Loucy (cell line): ENCODE measurements around the gene SEMA6B.

Experiments
- EZH2phosphoT487 ChIP-seq: fragments of 200-600 bp; IDR thresholded peaks from 2 replicates; pipeline ENCODE4 v1.6.1; 2018; ENCODE audit warnings: antibody characterized with exemption, mild to moderate bottlenecking, moderate library complexity, borderline replicate concordance
- TF ChIP-seq, protein P1 (sequence below): fragments of 200-600 bp; sonication (generic); conservative IDR thresholded peaks from 2 replicates; pipeline ENCODE4 v1.5.1; 2014; ENCODE audit warnings: mild to moderate bottlenecking, antibody characterized with exemption, low read length

DNA sequence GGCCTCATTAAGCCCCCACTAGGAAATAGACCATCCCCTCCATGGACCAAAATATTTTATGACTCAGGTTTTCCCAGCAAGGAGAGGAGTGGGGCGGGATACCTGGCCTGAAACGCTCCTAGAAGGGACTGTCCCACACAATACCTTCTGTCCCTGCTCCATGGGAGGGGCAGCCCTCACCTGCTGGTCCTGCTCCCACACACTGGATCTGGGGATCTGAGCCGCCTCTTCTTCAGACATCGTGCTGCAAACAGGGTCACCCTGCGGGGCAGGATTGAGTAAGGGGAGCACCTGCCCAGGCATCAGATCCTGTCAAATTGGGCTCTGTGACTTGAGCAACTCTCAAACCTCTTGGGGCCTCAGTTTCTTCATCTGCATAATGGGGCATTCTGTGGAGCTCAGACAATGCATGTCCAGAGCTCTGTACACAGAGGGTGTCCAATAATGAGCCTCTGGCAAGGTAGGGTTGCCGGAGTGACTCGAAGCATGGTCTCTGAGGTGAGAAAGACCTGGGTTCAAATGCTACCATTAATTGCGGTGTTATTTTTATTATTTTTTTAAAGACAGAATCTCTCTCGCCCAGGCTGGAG, 25.6 kb downstream of the SEMA6B start:
- TF ChIP-seq, protein P1, sequence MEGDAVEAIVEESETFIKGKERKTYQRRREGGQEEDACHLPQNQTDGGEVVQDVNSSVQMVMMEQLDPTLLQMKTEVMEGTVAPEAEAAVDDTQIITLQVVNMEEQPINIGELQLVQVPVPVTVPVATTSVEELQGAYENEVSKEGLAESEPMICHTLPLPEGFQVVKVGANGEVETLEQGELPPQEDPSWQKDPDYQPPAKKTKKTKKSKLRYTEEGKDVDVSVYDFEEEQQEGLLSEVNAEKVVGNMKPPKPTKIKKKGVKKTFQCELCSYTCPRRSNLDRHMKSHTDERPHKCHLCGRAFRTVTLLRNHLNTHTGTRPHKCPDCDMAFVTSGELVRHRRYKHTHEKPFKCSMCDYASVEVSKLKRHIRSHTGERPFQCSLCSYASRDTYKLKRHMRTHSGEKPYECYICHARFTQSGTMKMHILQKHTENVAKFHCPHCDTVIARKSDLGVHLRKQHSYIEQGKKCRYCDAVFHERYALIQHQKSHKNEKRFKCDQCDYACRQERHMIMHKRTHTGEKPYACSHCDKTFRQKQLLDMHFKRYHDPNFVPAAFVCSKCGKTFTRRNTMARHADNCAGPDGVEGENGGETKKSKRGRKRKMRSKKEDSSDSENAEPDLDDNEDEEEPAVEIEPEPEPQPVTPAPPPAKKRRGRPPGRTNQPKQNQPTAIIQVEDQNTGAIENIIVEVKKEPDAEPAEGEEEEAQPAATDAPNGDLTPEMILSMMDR: no peak
- TF ChIP-seq EZH2phosphoT487: no peak
